ENCODE data around the gene IQSEC3. TPM values are rescaled to one million over a fixed set of nuclear protein-coding genes. Genes with fewer than 3 reads are reported as not detected.

The IQSEC3 gene
- total RNA-seq, 2 experiments from 2014 or later, result not detected

DNA sequence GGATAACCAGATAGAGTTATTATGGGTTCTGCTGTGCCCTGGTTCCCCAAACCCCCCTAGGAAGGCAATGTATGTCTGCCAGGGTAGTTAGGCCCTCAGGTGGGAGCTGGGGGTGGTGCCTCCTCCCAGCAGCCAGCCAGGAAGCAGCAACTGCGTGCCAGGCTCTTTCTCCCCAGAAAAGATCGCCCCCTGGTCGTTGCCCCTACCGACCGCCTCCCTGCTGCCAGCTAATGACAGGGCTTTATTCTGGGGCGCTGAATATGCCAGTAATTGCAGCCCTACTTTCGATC lies 36.3 kb downstream of the IQSEC3 start:
- CTCF ChIA-PET (ENCODE audit: unreplicated experiment), result no interaction called here
- H3K9me3 ChIP-seq (ENCODE audit: low read length), result no peaks in the 10 kb centered on the region

GRCh38 chr12:103169-103981 lies 36.8 kb downstream of the IQSEC3 start:
- Histone ChIP-seq H3K36me3 (ENCODE audit: insufficient read depth, low read length) (no peaks in the 10 kb centered on the region), H3K4me3 (ENCODE audit: low read depth, low read length, poor library complexity, severe bottlenecking) (peak overlapping the region; percentile 33), H3K4me2 (ENCODE audit: low read length) (peak overlapping the region; percentile 59), H2AFZ (ENCODE audit: low read length) (peak overlapping the region; percentile 27; the same call in 1 of the 2 replicates), H3K9me3 (ENCODE audit: low read length) (no peaks in the 10 kb centered on the region), H3K27ac (ENCODE audit: low read depth, low read length, poor library complexity, severe bottlenecking) (peak overlapping the region; percentile 90), H3K9me2 (ENCODE audit: insufficient read depth, low read length) (no peaks in the 10 kb centered on the region), H3K79me2 (ENCODE audit: insufficient read depth, low read depth, low read length) (no peaks in the 10 kb centered on the region), H4K20me1 (ENCODE audit: insufficient read depth, low read length) (no peaks in the 10 kb centered on the region), H3K4me1 (ENCODE audit: insufficient read depth, low read length, poor library complexity, severe bottlenecking) (peaks cover 57% of the 10 kb centered on the region)
- intact Hi-C loops (cut with micrococcal nuclease; ENCODE audit: unreplicated experiment), result no loop called here
- TF ChIP-seq, protein P1, sequence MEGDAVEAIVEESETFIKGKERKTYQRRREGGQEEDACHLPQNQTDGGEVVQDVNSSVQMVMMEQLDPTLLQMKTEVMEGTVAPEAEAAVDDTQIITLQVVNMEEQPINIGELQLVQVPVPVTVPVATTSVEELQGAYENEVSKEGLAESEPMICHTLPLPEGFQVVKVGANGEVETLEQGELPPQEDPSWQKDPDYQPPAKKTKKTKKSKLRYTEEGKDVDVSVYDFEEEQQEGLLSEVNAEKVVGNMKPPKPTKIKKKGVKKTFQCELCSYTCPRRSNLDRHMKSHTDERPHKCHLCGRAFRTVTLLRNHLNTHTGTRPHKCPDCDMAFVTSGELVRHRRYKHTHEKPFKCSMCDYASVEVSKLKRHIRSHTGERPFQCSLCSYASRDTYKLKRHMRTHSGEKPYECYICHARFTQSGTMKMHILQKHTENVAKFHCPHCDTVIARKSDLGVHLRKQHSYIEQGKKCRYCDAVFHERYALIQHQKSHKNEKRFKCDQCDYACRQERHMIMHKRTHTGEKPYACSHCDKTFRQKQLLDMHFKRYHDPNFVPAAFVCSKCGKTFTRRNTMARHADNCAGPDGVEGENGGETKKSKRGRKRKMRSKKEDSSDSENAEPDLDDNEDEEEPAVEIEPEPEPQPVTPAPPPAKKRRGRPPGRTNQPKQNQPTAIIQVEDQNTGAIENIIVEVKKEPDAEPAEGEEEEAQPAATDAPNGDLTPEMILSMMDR (conservative IDR thresholded peaks at IDR 0.05; ENCODE audit: low read length), result no peak
- no peak for TF ChIP-seq EZH2phosphoT487 (IDR thresholded peaks at IDR 0.05; ENCODE audit: borderline replicate concordance, low read depth, low read length)
- no TSS peak for BruUV-seq (replicated peaks)
- peak; percentile 93 for DNase-seq (ENCODE audit: low spot score)
- ChIA-PET CTCF (ENCODE audit: unreplicated experiment) (no interaction called here), POLR2A (no interaction called here)

More for the DNA sequence above, 36.3 kb downstream of the IQSEC3 start:
- POLR2A ChIA-PET, result no interaction called here
- Histone ChIP-seq H3K4me2 (ENCODE audit: low read length) (peak overlapping the region; percentile 21; the same call in 1 of the 2 replicates), H3K4me1 (ENCODE audit: insufficient read depth, low read length, poor library complexity, severe bottlenecking) (peaks cover 57% of the 10 kb centered on the region), H3K4me3 (ENCODE audit: low read depth, low read length, poor library complexity, severe bottlenecking) (peak overlapping the region; percentile 14), H3K27ac (ENCODE audit: low read depth, low read length, poor library complexity, severe bottlenecking) (peak overlapping the region; percentile 13), H2AFZ (ENCODE audit: low read length) (no peak overlapping the region), H3K9me2 (ENCODE audit: insufficient read depth, low read length) (no peaks in the 10 kb centered on the region), H3K79me2 (ENCODE audit: insufficient read depth, low read depth, low read length) (no peaks in the 10 kb centered on the region), H4K20me1 (ENCODE audit: insufficient read depth, low read length) (no peaks in the 10 kb centered on the region), H3K36me3 (ENCODE audit: insufficient read depth, low read length) (no peaks in the 10 kb centered on the region)
- DNase-seq (ENCODE audit: low spot score), result no peak
- BruUV-seq (replicated peaks), result no TSS peak
- intact Hi-C loops (cut with micrococcal nuclease; ENCODE audit: unreplicated experiment), result no loop called here
- TF ChIP-seq, protein P1 (conservative IDR thresholded peaks at IDR 0.05; ENCODE audit: low read length), result no peak
- TF ChIP-seq EZH2phosphoT487 (IDR thresholded peaks at IDR 0.05; ENCODE audit: borderline replicate concordance, low read depth, low read length), result no peak

DNA sequence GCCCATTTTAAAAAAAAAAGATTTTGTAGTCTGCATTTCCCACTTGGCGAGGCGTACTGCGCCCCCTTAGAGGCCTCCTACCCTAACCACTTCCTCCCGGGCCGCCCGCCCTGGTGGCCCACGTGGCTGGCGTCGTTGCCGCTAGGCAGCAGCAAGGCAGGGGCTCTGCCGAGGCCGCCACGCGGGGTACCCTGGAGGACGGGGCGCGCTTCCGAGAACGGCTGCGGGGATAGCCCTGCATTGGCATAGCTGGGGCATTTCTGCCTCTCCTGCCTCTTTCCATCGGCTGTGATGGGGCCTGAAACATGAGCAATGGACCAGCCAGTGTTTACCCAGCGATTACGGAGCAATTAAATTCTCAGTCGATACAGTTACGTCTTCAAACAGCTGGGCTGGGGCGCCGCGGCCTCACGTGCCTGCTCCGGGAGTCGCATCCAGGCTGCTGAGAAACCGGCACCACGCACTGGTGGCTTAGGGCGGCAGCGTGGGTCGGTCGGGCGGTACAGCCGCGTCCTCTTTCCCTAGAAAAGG lies 38.0 kb downstream of the IQSEC3 start:
- DNase-seq (ENCODE audit: low spot score), result no peak
- peak overlapping the region; percentile 59; the same call in 1 of the 2 replicates for H3K4me2 ChIP-seq (ENCODE audit: low read length)
- TF ChIP-seq EZH2phosphoT487 (IDR thresholded peaks at IDR 0.05; ENCODE audit: borderline replicate concordance, low read depth, low read length), result no peak
- BruUV-seq (replicated peaks), result no TSS peak
- H3K4me1 ChIP-seq (ENCODE audit: insufficient read depth, low read length, poor library complexity, severe bottlenecking), result peaks cover 67% of the 10 kb centered on the region
- H3K4me3 ChIP-seq (ENCODE audit: low read depth, low read length, poor library complexity, severe bottlenecking), result no peak overlapping the region
- ChIA-PET POLR2A (interaction anchor here (0.6 kb wide), 1 partner anchor 894 kb away, joined by 4 read pairs; no protein-coding TSS in a partner anchor), CTCF (ENCODE audit: unreplicated experiment) (no interaction called here)
- H4K20me1 ChIP-seq (ENCODE audit: insufficient read depth, low read length), result no peaks in the 10 kb centered on the region
- H3K36me3 ChIP-seq (ENCODE audit: insufficient read depth, low read length), result no peaks in the 10 kb centered on the region
- H3K9me3 ChIP-seq (ENCODE audit: low read length), result no peaks in the 10 kb centered on the region
- H3K27ac ChIP-seq (ENCODE audit: low read depth, low read length, poor library complexity, severe bottlenecking), result peak overlapping the region; percentile 90
- H2AFZ ChIP-seq (ENCODE audit: low read length), result no peak overlapping the region
- H3K79me2 ChIP-seq (ENCODE audit: insufficient read depth, low read depth, low read length), result no peaks in the 10 kb centered on the region
- intact Hi-C loops (cut with micrococcal nuclease; ENCODE audit: unreplicated experiment), result no loop called here
- no peaks in the 10 kb centered on the region for H3K9me2 ChIP-seq (ENCODE audit: insufficient read depth, low read length)

Data from OCI-LY7 (cell line).